HG02970 (cell line): ENCODE data around the gene PTRHD1.
"Not testable (repeated sequence)": the region's sequence is repeated elsewhere in the genome, so short reads cannot be mapped to it uniquely, and the experiment has no call there.

Source experiments
- ATAC-seq: cut with Tn5 transposase; IDR thresholded peaks from one replicate; pipeline ENCODE4 v1.9.1; 2021; ENCODE audit warnings: mild to moderate bottlenecking, moderate library complexity, moderate number of reproducible peaks; ENCODE audit not compliant: unreplicated experiment, low FRiP score

Gene PTRHD1

DNA sequence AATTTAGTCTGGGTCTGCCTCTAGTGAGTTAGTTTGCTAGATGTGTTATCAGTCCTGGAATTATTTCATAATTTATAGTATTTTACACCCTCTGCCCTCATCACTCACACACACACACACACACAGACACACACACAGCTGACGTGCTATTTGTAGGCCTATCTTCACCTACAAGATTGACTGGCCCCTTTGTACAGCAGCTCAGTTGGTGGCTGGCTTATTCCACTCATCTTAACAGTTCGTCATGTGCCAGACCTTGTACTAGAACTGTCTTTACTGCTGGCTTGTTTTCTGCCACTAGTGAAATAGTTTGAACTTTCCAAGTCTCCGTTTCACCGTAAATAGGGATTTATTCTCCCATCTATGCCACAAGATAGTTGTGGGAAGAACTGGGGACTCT lies 21.3 kb upstream of the PTRHD1 start:
- no peak for ATAC-seq

GRCh38 chr2:24813691-24814137 lies 20.5 kb upstream of the PTRHD1 start:
- ATAC-seq = no peak

DNA sequence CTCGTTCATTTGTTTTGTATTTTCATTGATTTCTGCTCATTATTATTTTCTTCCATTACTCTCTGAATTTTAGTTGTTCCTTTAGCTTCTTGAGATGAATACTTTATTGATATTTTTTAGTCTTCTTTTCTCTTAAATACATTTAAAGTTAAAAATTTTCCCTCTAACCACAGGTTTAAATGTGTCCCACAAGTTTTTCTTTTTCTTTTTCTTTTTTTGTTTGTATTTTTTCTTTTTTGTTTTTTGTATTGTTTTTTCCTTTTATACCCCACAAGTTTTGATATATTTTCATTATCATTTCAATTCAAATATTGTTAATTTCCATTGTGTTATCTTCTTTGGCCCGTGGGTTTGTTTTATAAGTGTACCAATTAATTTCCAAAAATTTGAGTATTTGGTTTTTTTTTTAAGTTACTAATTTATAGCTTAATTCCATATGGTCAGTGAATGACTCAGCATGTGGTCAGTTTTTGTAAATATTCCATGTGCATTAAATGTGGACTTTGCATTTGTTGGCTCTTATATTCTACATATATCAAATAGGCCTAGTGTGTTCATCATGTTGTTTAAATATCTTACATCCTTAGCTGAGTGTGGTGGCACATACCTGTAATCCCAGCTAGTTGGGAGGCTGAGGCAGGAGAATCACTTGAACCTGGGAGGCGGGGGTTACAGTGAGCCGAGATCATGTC lies 16.3 kb upstream of the PTRHD1 start:
- ATAC-seq = no peak

- no peak for ATAC-seq
These were observed 13.5 kb upstream of the PTRHD1 start for GRCh38 chr2:24806661-24807036.

DNA sequence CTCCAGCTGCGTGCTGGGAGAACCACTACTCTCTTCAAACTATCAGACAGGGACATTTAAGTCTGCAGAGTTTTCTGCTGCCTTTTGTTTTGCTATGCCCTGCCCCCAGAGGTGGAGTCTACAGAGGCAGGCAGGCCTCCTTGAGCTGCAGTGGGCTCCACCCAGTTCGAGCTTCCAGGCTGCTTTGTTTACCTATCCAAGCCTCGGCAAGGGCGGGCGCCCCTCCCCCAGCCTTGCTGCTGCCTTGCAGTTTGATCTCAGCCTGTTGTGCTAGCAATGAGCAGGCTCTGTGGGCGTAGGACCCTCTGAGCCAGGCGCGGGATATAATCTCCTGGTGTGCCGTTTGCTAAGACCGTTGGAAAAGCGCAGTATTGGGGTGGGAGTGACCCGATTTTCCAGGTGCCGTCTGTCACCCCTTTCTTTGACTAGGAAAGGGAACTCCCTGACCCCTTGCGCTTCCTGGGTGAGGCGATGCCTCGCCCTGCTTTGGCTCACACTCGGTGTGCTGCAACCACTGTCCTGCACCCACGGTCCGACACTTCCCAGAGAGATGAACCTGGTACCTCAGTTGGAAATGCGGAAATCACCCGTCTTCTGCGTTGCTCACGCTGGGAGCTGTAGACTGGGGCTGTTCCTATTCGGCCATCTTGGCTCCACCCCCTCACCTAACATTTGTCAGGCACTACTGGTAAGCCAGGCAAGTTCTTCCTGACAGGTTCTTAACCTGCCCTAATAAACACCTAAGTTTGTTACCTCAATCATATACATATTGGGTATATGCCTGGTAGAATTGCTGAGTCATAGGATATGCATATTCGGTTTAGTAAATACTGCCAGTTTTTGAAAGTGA lies 12.8 kb upstream of the PTRHD1 start:
- not testable (repeated sequence) for ATAC-seq

DNA sequence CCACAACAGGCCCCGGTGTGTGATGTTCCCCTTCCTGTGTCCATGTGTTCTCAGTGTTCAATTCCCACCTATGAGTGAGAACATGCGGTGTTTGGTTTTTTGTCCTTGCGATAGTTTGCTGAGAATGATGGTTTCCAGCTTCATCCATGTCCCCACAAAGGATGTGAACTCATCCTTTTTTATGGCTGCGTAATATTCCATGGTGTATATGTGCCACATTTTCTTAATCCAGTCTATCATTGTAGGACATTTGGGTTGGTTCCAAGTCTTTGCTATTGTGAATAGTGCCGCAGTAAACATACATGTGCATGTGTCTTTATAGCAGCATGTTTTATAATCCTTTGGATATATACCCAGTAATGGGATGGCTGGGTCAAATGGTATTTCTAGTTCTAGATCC lies 7.3 kb upstream of the PTRHD1 start:
- not testable (repeated sequence) for ATAC-seq

DNA sequence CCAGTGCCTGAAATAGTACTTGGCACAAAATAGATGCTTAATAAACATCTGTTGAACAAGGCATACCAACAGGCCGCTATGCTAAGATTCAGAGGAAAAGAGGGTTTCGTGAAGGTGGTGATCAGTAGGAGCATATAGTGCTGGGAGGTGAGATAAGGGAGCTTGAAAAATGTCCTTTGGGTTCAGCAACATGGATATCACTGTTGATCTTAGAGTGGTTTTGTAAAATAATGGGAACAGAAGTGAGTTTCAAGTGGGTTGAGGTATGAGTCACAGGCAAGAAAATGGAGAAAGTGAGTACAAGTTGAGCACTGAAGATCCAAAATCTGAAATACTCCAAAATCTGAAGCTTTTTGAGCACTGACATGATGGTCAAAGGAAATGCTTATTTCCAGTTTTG lies 4.5 kb upstream of the PTRHD1 start:
- no peak for ATAC-seq

- no peak for ATAC-seq
These were observed 707 bp upstream of the PTRHD1 start for GRCh38 chr2:24793761-24794435.

- ATAC-seq = no peak
These were observed 683 bp downstream of the PTRHD1 start for GRCh38 chr2:24792542-24792873.

- ATAC-seq = no peak
These were observed 1.7 kb downstream of the PTRHD1 start for GRCh38 chr2:24791452-24791851.

GRCh38 chr2:24788816-24789215 lies 4.4 kb downstream of the PTRHD1 start:
- no peak for ATAC-seq

- ATAC-seq = no peak
These were observed 5.7 kb downstream of the PTRHD1 start for GRCh38 chr2:24787532-24787931.

DNA sequence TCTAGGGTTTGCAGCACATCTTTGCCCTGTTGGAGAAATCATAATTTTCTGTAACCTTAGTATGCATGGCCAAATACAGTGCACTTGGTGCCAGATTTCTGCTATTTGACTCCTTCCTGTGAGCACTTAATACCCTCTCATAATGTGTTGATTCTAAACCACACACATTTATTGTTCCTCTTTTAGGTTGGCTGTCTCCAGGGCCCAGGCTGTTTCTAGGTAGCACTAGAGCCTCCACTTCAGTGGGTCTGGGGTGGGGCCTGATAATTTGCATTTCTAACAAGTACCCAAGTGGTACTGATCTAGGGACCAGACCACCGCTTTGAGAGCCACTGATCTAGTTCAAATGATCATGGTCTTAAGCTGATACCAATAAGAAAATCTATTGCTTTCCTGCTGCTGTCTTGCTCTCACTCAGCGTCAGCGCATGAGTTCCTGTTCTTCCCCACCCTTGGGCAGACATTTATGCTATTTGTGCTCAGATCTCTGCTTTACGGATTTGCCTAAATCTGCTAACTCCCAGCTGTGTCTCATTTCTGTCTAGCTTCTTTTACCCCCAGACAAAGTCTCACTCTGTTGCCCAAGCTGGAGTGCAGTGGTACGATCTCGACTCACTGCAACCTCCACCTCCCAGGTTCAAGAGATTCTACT lies 7.4 kb downstream of the PTRHD1 start:
- peak; percentile 64 for ATAC-seq

GRCh38 chr2:24783641-24784040 lies 9.6 kb downstream of the PTRHD1 start:
- ATAC-seq = no peak

- no peak for ATAC-seq
These were observed 14.1 kb downstream of the PTRHD1 start for GRCh38 chr2:24779116-24779515.

DNA sequence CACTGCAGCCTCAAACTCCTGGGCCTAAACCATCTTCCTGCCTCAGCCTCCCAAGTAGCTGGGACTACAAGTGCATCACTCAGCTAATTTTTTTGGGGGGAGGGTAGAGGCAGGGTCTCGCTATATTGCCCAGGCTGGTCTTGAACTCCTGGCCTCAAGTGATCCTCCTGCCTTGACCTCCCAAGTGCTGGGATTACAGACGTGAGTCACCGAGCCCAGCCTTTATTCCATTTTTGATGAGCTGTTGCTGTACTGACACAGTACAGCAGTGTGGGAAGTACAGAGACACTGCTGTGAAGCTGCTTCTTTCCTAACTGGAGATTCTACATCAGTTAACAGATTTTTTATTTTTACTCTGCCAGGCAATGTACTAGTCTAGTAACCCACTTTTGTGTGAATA lies 18.8 kb downstream of the PTRHD1 start:
- no peak for ATAC-seq

GRCh38 chr2:24771764-24772586 lies 21.2 kb downstream of the PTRHD1 start:
- no peak for ATAC-seq

- no peak for ATAC-seq
These were observed 22.1 kb downstream of the PTRHD1 start for GRCh38 chr2:24771061-24771460.

- no peak for ATAC-seq
These were observed 24.6 kb downstream of the PTRHD1 start for GRCh38 chr2:24768601-24769000.

DNA sequence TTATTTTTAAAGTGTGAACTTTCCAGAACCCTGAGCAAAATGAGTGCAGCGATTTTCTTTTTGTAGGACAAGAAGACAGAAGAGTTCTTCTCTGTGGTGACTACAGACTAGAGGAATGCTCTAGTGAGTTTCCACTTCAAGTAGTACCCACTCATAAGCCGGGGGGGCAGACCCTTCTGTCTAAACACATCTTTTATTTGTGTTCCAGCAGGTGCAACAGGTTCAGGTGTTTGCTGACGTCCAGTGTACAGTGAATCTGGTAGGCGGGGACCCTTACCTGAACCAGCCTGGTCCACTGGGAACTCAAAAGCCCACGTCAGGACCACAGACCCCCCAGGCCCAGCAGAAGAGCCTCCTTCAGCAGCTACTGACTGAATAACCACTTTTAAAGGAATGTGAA lies 25.2 kb downstream of the PTRHD1 start:
- ATAC-seq = no peak
